ENCODE measurements around the gene MRPL33. TPM values are rescaled to one million over a fixed set of nuclear protein-coding genes. Genes with fewer than 3 reads are reported as not detected.
A peak's percentile ranks its signal among the peaks of the same experiment; 100 is the strongest.

MRPL33 gene
- polyA plus RNA-seq, 1 of the 3 experiments (the other 2 are of a cell fraction): 132 TPM

DNA sequence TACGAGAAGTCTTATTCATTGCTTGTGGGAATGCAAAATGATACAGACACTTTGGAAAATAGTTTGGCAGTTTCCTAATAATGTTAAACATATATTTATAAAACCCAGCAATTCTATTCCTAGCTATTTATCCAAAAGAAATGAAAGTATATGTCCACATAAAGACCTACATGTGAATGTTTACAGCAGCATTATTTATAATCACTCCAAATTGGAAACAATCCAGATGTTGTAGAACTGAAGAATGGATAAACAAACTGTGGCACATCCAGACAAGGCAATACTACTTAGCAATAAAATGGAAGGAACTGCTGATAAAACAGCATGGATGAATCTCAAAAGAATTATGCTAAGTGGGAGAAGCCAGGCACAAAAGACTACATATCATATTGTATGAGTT, 19.3 kb downstream of the MRPL33 start:
- POLR2A ChIA-PET: no interaction called here
- Histone ChIP-seq H3K36me3 (replicated peaks in 1 of 2; ENCODE audit: control insufficient read depth in 1 of 2, insufficient read depth in 2 of 2, low read length in 1 of 2) (peaks cover 0 to 4% of the 10 kb centered on the region in 2 experiments), H3K9me3 (no peaks in the 10 kb centered on the region), H3K4me1 (ENCODE audit: control insufficient read depth in 1 of 2, insufficient read depth in 2 of 2, low read depth in 1 of 2, low read length in 1 of 2) (peaks cover 0 to 15% of the 10 kb centered on the region in 2 experiments; a peak in 2 of 4 replicates), H4K20me1 (ENCODE audit: insufficient read depth) (no peaks in the 10 kb centered on the region), H3K27ac (ENCODE audit: low read depth in 2 of 2, low read length in 1 of 2) (no peak overlapping the region), H2AFZ (ENCODE audit: low read depth) (no peak overlapping the region), H3K79me2 (ENCODE audit: insufficient read depth) (no peaks in the 10 kb centered on the region), H3F3A (replicated peaks; ENCODE audit: insufficient read depth) (peaks cover 15% of the 10 kb centered on the region), H3K4me2 (no peak overlapping the region), H3K4me3 (ENCODE audit: low read depth in 2 of 2, low read length in 1 of 2) (no peak overlapping the region), H3K27me3 (ENCODE audit: insufficient read depth) (no peaks in the 10 kb centered on the region), H3K9ac (no peak overlapping the region), H3K9me2 (no peaks in the 10 kb centered on the region)
- DNase-seq: no peak
- CTCF ChIA-PET: interaction anchor here (1.0 to 1.6 kb wide), 2 partner anchors 10 to 108 kb away, joined by 3 to 4 read pairs; no protein-coding TSS in a partner anchor
- TF ChIP-seq POLR2AphosphoS5 (IDR thresholded peaks at IDR 0.05; ENCODE audit: low read depth, low read length) (no peak), ELF1 (IDR thresholded peaks at IDR 0.05) (no peak), NFIC (IDR thresholded peaks at IDR 0.05; ENCODE audit: borderline replicate concordance) (no peak), GABPA (IDR thresholded peaks at IDR 0.05; ENCODE audit: low read depth) (no peak), EZH2phosphoT487 (IDR thresholded peaks at IDR 0.05; ENCODE audit: borderline replicate concordance, low read depth) (no peak), MEF2A (IDR thresholded peaks at IDR 0.05; ENCODE audit: borderline replicate concordance, low read depth) (no peak), NRF1 (IDR thresholded peaks at IDR 0.05; ENCODE audit: low read depth, low read length) (no peak), YY1 (IDR thresholded peaks at IDR 0.05; ENCODE audit: low read depth) (no peak), CHD2 (IDR thresholded peaks at IDR 0.05; ENCODE audit: low read length, partially characterized antibody) (no peak), GATA2 (CRISPR knock-in tag; IDR thresholded peaks at IDR 0.05) (no peak)
- TF ChIP-seq, protein P1, sequence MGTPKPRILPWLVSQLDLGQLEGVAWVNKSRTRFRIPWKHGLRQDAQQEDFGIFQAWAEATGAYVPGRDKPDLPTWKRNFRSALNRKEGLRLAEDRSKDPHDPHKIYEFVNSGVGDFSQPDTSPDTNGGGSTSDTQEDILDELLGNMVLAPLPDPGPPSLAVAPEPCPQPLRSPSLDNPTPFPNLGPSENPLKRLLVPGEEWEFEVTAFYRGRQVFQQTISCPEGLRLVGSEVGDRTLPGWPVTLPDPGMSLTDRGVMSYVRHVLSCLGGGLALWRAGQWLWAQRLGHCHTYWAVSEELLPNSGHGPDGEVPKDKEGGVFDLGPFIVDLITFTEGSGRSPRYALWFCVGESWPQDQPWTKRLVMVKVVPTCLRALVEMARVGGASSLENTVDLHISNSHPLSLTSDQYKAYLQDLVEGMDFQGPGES (IDR thresholded peaks at IDR 0.05; ENCODE audit: low read depth, low read length): no peak
- TF ChIP-seq, protein P2, sequence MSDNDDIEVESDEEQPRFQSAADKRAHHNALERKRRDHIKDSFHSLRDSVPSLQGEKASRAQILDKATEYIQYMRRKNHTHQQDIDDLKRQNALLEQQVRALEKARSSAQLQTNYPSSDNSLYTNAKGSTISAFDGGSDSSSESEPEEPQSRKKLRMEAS (IDR thresholded peaks at IDR 0.05; ENCODE audit: low read depth): no peak
- TF ChIP-seq, protein P3, sequence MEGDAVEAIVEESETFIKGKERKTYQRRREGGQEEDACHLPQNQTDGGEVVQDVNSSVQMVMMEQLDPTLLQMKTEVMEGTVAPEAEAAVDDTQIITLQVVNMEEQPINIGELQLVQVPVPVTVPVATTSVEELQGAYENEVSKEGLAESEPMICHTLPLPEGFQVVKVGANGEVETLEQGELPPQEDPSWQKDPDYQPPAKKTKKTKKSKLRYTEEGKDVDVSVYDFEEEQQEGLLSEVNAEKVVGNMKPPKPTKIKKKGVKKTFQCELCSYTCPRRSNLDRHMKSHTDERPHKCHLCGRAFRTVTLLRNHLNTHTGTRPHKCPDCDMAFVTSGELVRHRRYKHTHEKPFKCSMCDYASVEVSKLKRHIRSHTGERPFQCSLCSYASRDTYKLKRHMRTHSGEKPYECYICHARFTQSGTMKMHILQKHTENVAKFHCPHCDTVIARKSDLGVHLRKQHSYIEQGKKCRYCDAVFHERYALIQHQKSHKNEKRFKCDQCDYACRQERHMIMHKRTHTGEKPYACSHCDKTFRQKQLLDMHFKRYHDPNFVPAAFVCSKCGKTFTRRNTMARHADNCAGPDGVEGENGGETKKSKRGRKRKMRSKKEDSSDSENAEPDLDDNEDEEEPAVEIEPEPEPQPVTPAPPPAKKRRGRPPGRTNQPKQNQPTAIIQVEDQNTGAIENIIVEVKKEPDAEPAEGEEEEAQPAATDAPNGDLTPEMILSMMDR (IDR thresholded peaks at IDR 0.05): no peak
- WGBS (ENCODE audit: low lambda C conversion rate): 96% methylated on average over 1 of the region's 1 CpG

DNA sequence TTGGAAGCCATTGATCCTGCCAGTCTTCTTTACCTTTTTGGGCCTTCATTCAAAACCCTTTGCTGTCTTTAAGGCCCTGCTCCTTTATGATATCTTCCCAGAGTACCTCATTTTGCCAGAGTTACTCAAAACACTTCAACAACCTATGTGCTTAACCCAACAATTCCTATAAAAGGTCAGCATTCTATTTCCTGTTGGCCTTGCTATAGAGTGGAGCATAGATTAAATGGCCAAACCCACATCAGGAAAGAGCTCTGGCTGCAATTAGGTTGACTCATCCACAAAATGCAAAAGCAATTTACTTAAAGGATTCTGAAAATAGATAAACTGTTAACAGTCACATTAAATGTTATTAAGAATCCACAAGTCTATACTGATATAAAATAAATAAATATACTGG, 21.2 kb downstream of the MRPL33 start:
- peaks cover 15% of the 10 kb centered on the region for H3F3A ChIP-seq (replicated peaks; ENCODE audit: insufficient read depth)
- no peaks in the 10 kb centered on the region for H4K20me1 ChIP-seq (ENCODE audit: insufficient read depth)
- peak overlapping the region in 1 of 2 experiments; percentile 77; a peak in 2 of 4 replicates for H3K27ac ChIP-seq (ENCODE audit: low read depth in 2 of 2, low read length in 1 of 2)
- DNase-seq: no peak
- H3K79me2 ChIP-seq (ENCODE audit: insufficient read depth): no peaks in the 10 kb centered on the region
- TF ChIP-seq RXRA (IDR thresholded peaks at IDR 0.05; ENCODE audit: borderline replicate concordance, low read depth): no peak
- TF ChIP-seq TCF12 (IDR thresholded peaks at IDR 0.05): peak; percentile 68
- no peak for TF ChIP-seq NRF1 (IDR thresholded peaks at IDR 0.05; ENCODE audit: low read depth, low read length)
- TF ChIP-seq YY1 (IDR thresholded peaks at IDR 0.05; ENCODE audit: low read depth): no peak
- peak in 1 of 2 experiments; percentile 68; a peak in 2 of 4 replicates for TF ChIP-seq EP300 (IDR thresholded peaks at IDR 0.05; ENCODE audit: borderline replicate concordance in 1 of 2, low read depth in 1 of 2, low read length in 1 of 2)
- TF ChIP-seq JUND (IDR thresholded peaks at IDR 0.05): 0 out of 2 replicates have a peak, but pooled peaks have one; percentile 37
- TF ChIP-seq, protein P4, sequence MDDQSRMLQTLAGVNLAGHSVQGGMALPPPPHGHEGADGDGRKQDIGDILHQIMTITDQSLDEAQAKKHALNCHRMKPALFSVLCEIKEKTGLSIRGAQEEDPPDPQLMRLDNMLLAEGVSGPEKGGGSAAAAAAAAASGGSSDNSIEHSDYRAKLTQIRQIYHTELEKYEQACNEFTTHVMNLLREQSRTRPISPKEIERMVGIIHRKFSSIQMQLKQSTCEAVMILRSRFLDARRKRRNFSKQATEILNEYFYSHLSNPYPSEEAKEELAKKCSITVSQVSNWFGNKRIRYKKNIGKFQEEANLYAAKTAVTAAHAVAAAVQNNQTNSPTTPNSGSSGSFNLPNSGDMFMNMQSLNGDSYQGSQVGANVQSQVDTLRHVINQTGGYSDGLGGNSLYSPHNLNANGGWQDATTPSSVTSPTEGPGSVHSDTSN (IDR thresholded peaks at IDR 0.05): peak; percentile 22; the same call in 1 of the 2 replicates
- peak; percentile 58; the same call in 1 of the 2 replicates for TF ChIP-seq FOSL2 (IDR thresholded peaks at IDR 0.05; ENCODE audit: borderline replicate concordance, low read depth)
- TF ChIP-seq GABPA (IDR thresholded peaks at IDR 0.05; ENCODE audit: low read depth): 0 out of 2 replicates have a peak, but pooled peaks have one; percentile 23
- TF ChIP-seq NFIC (IDR thresholded peaks at IDR 0.05; ENCODE audit: borderline replicate concordance): peak; percentile 29; the same call in 1 of the 2 replicates
- H3K27me3 ChIP-seq (ENCODE audit: insufficient read depth): no peaks in the 10 kb centered on the region
- ChIA-PET POLR2A (no interaction called here), CTCF (interaction anchor here (1.1 to 2.1 kb wide), 3 partner anchors 11 to 69 kb away, joined by 4 to 6 read pairs (median 4); no protein-coding TSS in a partner anchor)
- H3K9ac ChIP-seq: no peak overlapping the region
- H3K9me2 ChIP-seq: no peaks in the 10 kb centered on the region
- H3K36me3 ChIP-seq (replicated peaks in 1 of 2; ENCODE audit: control insufficient read depth in 1 of 2, insufficient read depth in 2 of 2, low read length in 1 of 2): peaks cover 0 to 4% of the 10 kb centered on the region in 2 experiments
- H3K4me3 ChIP-seq (ENCODE audit: low read depth in 2 of 2, low read length in 1 of 2): no peak overlapping the region
- H3K4me1 ChIP-seq (ENCODE audit: control insufficient read depth in 1 of 2, insufficient read depth in 2 of 2, low read depth in 1 of 2, low read length in 1 of 2): peaks cover 0 to 28% of the 10 kb centered on the region in 2 experiments; a peak in 2 of 4 replicates
- H3K9me3 ChIP-seq: no peaks in the 10 kb centered on the region
- H2AFZ ChIP-seq (ENCODE audit: low read depth): peak overlapping the region; percentile 44
- no peak overlapping the region; the same call in 1 of the 2 replicates for H3K4me2 ChIP-seq

All from SK-N-SH (cell line).